GM19025 (cell line): ENCODE measurements around the gene DDAH2.

Source experiments
- ATAC-seq: cut with Tn5 transposase; IDR thresholded peaks from one replicate; pipeline ENCODE4 v1.9.1; 2021; ENCODE audit warnings: mild to moderate bottlenecking, low read depth, moderate library complexity; ENCODE audit not compliant: unreplicated experiment

DDAH2 gene

GRCh38 chr6:31761343-31761742, 32.2 kb upstream of the DDAH2 start:
- no peak for ATAC-seq

- ATAC-seq, result no peak
These were observed 31.7 kb upstream of the DDAH2 start for GRCh38 chr6:31760790-31761189.

GRCh38 chr6:31758281-31758680, 29.2 kb upstream of the DDAH2 start:
- ATAC-seq, result no peak

- ATAC-seq, result no peak
These were observed 23.7 kb upstream of the DDAH2 start for GRCh38 chr6:31752739-31753319.

- no peak for ATAC-seq
These were observed 21.4 kb upstream of the DDAH2 start for GRCh38 chr6:31750411-31751022.

- no peak for ATAC-seq
These were observed 20.4 kb upstream of the DDAH2 start for GRCh38 chr6:31749301-31750036.

- no peak for ATAC-seq
These were observed 15.3 kb upstream of the DDAH2 start for GRCh38 chr6:31744422-31744821.

GRCh38 chr6:31742894-31743293, 13.8 kb upstream of the DDAH2 start:
- ATAC-seq, result no peak

GRCh38 chr6:31741815-31742214, 12.7 kb upstream of the DDAH2 start:
- ATAC-seq, result no peak

- ATAC-seq, result no peak
These were observed 11.5 kb upstream of the DDAH2 start for GRCh38 chr6:31740397-31741223.

GRCh38 chr6:31739639-31740396, 10.7 kb upstream of the DDAH2 start, which contains the start of gene MSH5:
Gene MSH5, plus strand, starts transcription at chr6:31740005. Its CDS starts 462 bp downstream, at chr6:31740467.
- peak; percentile 64 for ATAC-seq

GRCh38 chr6:31737991-31738979, 9.2 kb upstream of the DDAH2 start:
- ATAC-seq, result no peak

GRCh38 chr6:31737315-31737990, 8.4 kb upstream of the DDAH2 start:
- ATAC-seq, result no peak

- ATAC-seq, result no peak
These were observed 7.7 kb upstream of the DDAH2 start for GRCh38 chr6:31736768-31737314.

- ATAC-seq, result no peak
These were observed 7.1 kb upstream of the DDAH2 start, which contains the start of gene CLIC1 for GRCh38 chr6:31736021-31736767. Gene CLIC1, minus strand, starts transcription at chr6:31736530. Its CDS starts 230 bp downstream, at chr6:31736300.

- peak; percentile 32 for ATAC-seq
These were observed 5.8 kb upstream of the DDAH2 start for GRCh38 chr6:31734821-31735406.

- ATAC-seq, result no peak
These were observed 5.2 kb upstream of the DDAH2 start for GRCh38 chr6:31734247-31734820.
